Esophagus squamous epithelium (tissue), 5 donors: ENCODE results near the gene SEMA5A. TPM values are rescaled to one million over a fixed set of nuclear protein-coding genes. Genes with fewer than 3 reads are reported as not detected.

Source experiments
- DNase-seq: peaks from one replicate; lab custom pipeline; 2025; lab: John Stamatoyannopoulos, UW
- H3K27ac ChIP-seq, 4 donors: fragments of 200-600 bp; sonication (generic); one replicate each; pipeline ENCODE4 v1.5.1; 2016 to 2019; ENCODE audit warnings: mild to moderate bottlenecking in 1 of 4
- H3K27me3 ChIP-seq, 4 donors: fragments of 200-600 bp; sonication (generic); 1 replicate in 3 of 4; 2 replicates in 1 of 4; pipeline versions ENCODE4 v1.5.1 to v1.6.0; 2017 to 2021; ENCODE audit warnings: antibody characterized with exemption in 1 of 4
- H3K36me3 ChIP-seq, 3 donors: fragments of 200-600 bp; sonication (generic); one replicate each; pipeline ENCODE4 v1.5.1; 2016 to 2019
- H3K4me1 ChIP-seq, 3 donors: fragments of 200-600 bp; sonication (generic); one replicate each; pipeline ENCODE4 v1.5.1; 2017 to 2019
- H3K4me3 ChIP-seq, 4 donors: fragments of 200-600 bp; sonication (generic); 1 replicate in 3 of 4; 2 replicates in 1 of 4; pipeline ENCODE4 v1.5.1; 2016 to 2019; ENCODE audit warnings: mild to moderate bottlenecking in 2 of 4, moderate library complexity in 1 of 4
- H3K9me3 ChIP-seq, 3 donors: fragments of 200-600 bp; sonication (generic); one replicate each; pipeline ENCODE4 v1.5.1; 2016 to 2019
- POLR2A ChIP-seq, 4 donors: fragments of 450-650 bp; IDR thresholded peaks; one replicate each; pipeline ENCODE4 v1.6.1; 2017; ENCODE audit warnings: antibody characterized with exemption in 4 of 4, mild to moderate bottlenecking in 4 of 4, moderate library complexity in 3 of 4
- WGBS, 2 donors: methylation state at CpG; one replicate each; pipeline ENCODE4 v1.1.5; 2018; 5-methylcytosine and 5-hydroxymethylcytosine counted together
- intact Hi-C: fragments of 100-400 bp; cut with DNase I; formaldehyde crosslinking; loops from one replicate; pipeline ENCODE4 v1.15.0; 2022
- total RNA-seq, 4 donors: library from RNA; depleted of rRNA; stranded (reverse); fragments of >200 nt; gene quantifications; one replicate each; pipeline ENCODE4 v1.1.0, GENCODE V29; 2016
- TF ChIP-seq, protein P1 (sequence below), 6 experiments: fragments of 450-650 bp in 4 of 6; fragments of 200-600 bp in 2 of 6; sonication (generic) in 2 of 6; IDR thresholded peaks; one replicate each; pipeline ENCODE4 v1.5.1; 2016 to 2019; ENCODE audit warnings: antibody characterized with exemption in 6 of 6, mild to moderate bottlenecking in 4 of 6, moderate library complexity in 4 of 6
- donor health status: DM: yes; HTN: yes; CAD: no.

Gene SEMA5A
- total RNA-seq, 4 donors from 2014 or later, result 3.9 to 9.4 (median 8.4) TPM

DNA sequence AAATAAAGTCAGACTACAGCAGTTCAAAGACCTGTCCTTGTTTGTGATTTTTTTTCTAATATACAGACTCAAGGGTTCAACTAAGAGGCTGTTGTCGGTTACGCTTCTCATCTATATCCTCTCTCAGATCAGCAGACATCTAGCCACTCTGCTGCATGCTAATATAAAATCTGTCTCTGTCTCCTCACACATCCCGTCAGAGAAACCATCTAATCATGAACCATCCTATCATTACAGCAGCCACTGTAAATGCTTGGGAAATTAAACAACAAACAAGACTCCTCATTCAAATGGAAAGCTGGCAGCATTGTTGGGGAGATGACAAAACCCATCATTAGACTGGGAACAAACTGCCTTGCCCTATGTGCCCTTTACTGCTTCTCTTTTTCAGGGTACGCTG lies 94.8 kb downstream of the SEMA5A start:
- H3K4me1 ChIP-seq, result peaks cover 0 to 23% (median 0%) of the 10 kb centered on the region in 3 donors
- H3K4me3 ChIP-seq, result no peak overlapping the region
- DNase-seq, result no peak
- H3K9me3 ChIP-seq, result no peaks in the 10 kb centered on the region
- no peak overlapping the region for H3K27ac ChIP-seq
- intact Hi-C loops, result no loop called here
- H3K36me3 ChIP-seq, result no peaks in the 10 kb centered on the region
- 89 to 91% methylated on average over 4 of the region's 4 CpGs for WGBS, 2 donors
- TF ChIP-seq POLR2A (IDR thresholded peaks at IDR 0.05), result no peak
- TF ChIP-seq, protein P1, sequence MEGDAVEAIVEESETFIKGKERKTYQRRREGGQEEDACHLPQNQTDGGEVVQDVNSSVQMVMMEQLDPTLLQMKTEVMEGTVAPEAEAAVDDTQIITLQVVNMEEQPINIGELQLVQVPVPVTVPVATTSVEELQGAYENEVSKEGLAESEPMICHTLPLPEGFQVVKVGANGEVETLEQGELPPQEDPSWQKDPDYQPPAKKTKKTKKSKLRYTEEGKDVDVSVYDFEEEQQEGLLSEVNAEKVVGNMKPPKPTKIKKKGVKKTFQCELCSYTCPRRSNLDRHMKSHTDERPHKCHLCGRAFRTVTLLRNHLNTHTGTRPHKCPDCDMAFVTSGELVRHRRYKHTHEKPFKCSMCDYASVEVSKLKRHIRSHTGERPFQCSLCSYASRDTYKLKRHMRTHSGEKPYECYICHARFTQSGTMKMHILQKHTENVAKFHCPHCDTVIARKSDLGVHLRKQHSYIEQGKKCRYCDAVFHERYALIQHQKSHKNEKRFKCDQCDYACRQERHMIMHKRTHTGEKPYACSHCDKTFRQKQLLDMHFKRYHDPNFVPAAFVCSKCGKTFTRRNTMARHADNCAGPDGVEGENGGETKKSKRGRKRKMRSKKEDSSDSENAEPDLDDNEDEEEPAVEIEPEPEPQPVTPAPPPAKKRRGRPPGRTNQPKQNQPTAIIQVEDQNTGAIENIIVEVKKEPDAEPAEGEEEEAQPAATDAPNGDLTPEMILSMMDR (IDR thresholded peaks at IDR 0.05), result no peak
- H3K27me3 ChIP-seq, result no peaks in the 10 kb centered on the region

DNA sequence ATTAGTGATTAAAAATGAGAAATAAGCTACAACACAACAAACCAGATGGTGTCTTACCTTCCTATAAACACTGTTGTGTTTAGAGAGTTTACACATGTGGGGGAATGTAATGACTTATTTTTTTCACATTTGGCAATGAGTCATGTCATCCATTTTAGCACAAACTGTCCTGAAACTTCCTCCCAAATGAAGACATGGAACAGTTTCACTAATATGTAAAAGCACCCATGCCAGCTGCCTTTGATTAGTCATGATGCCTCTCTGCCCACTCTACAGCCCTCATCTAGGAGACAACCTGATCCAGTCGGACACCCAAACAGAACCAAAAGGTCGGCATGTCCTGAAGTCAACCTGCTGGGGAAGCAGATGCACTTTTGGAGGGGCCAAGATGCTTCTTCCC lies 98.2 kb downstream of the SEMA5A start:
- Histone ChIP-seq H3K27ac (no peak overlapping the region), H3K4me3 (no peak overlapping the region), H3K27me3 (no peaks in the 10 kb centered on the region), H3K36me3 (no peaks in the 10 kb centered on the region), H3K9me3 (no peaks in the 10 kb centered on the region), H3K4me1 (peaks cover 0 to 6% (median 0%) of the 10 kb centered on the region in 3 donors)
- no peak for DNase-seq
- TF ChIP-seq POLR2A (IDR thresholded peaks at IDR 0.05), result no peak
- TF ChIP-seq, protein P1 (IDR thresholded peaks at IDR 0.05), result no peak
- WGBS, 2 donors, result 91 to 95% methylated on average over 2 of the region's 2 CpGs
- intact Hi-C loops, result no loop called here

DNA sequence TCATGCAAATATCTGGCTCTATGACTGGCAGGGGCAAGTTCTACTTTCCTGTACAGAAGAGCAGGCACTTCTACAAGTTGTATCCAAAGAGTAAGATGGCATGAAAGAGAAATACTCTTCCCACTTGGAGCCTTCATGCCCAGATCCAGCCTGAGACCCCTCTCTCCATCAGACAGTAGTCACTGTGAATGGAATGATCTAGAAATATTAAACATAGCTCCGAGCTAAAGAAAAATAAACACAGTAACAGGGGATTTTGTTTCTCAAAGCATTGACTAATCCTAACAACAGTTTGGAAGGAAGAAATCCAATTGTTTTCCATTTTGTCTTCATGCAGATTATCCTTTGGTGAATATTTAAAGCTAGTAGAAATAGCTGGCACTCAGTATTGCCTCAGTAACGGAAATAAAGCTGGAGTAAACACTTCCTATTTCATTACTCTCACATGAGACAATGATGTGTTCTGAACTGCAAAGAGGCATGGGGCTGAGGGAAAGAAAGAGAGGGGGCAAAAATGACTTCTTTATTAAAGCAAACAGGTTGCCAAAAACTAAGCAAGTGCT lies 100.0 kb downstream of the SEMA5A start:
- Histone ChIP-seq H3K4me3 (no peak overlapping the region), H3K9me3 (no peaks in the 10 kb centered on the region), H3K4me1 (peaks cover 0 to 13% (median 0%) of the 10 kb centered on the region in 3 donors), H3K27ac (no peak overlapping the region), H3K27me3 (no peaks in the 10 kb centered on the region), H3K36me3 (no peaks in the 10 kb centered on the region)
- intact Hi-C loops, result no loop called here
- 42 to 53% methylated on average over 2 of the region's 2 CpGs for whole genome bisulfite sequencing, 2 donors
- TF ChIP-seq, protein P1 (IDR thresholded peaks at IDR 0.05), result no peak
- TF ChIP-seq POLR2A (IDR thresholded peaks at IDR 0.05), result no peak
- no peak for DNase-seq

DNA sequence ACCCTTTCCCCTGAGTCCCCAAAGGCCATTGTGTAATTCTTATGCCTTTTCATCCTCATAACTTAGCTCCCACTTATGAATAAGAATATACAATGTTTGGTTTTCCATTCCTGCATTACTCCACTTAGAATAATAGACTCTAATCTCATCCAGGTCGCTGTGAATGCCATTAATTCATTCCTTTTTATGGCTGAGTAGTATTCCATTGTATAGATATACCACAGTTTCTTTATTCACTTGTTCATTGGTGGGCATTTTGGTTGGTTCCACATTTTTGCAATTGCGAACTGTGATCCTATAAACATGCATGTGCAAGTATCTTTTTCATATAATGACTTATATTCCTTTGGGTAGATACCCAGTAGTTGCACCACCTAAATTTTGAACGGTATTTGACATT lies 101.5 kb downstream of the SEMA5A start:
- Histone ChIP-seq H3K36me3 (no peaks in the 10 kb centered on the region), H3K4me1 (peaks cover 0 to 18% (median 0%) of the 10 kb centered on the region in 3 donors), H3K4me3 (no peak overlapping the region), H3K27me3 (no peaks in the 10 kb centered on the region), H3K27ac (no peak overlapping the region), H3K9me3 (no peaks in the 10 kb centered on the region)
- no peak for DNase-seq
- TF ChIP-seq, protein P1 (IDR thresholded peaks at IDR 0.05), result no peak
- TF ChIP-seq POLR2A (IDR thresholded peaks at IDR 0.05), result no peak
- intact Hi-C loops, result no loop called here
- WGBS, 2 donors, result 72 to 77% methylated on average over 3 of the region's 3 CpGs

DNA sequence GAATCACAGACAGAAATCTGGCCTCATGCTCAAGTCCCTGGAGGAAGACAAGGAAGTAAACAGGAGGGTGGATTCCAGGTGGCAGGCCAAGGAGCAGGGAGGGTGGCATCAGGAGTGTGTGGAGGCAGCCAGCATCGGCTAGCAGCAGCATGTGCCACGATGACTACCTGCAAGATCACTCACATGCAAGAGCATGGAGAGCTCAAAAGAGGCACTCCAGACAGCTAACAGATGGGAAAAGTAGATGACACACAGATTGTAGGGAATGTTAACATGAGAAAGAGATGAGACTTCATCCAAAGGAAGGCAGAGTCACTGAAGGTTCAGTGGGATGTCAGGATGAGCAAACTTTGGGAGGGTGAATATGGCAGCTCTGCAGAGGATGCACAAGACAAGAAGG lies 104.3 kb downstream of the SEMA5A start:
- Histone ChIP-seq H3K9me3 (no peaks in the 10 kb centered on the region), H3K27me3 (no peaks in the 10 kb centered on the region), H3K27ac (no peak overlapping the region), H3K4me3 (no peak overlapping the region), H3K36me3 (peaks cover 0 to 3% (median 0%) of the 10 kb centered on the region in 3 donors), H3K4me1 (peaks cover 0 to 18% (median 0%) of the 10 kb centered on the region in 3 donors)
- TF ChIP-seq POLR2A (IDR thresholded peaks at IDR 0.05), result no peak
- TF ChIP-seq, protein P1 (IDR thresholded peaks at IDR 0.05), result no peak
- no peak for DNase-seq
- intact Hi-C loops, result no loop called here
- WGBS, 2 donors, result 50 to 59% methylated on average over 2 of the region's 2 CpGs
